Mammary epithelial cell (primary cell): ENCODE measurements around the gene CCNL1.

ENCODE experiments used
- EZH2 ChIP-seq: IDR thresholded peaks from 2 replicates; pipeline ENCODE4 v1.6.1; 2012; ENCODE audit warnings: low read length, inconsistent platforms, borderline replicate concordance
- TF ChIP-seq, protein P1 (sequence below), 2 donors: IDR thresholded peaks in 1 of 2; conservative IDR thresholded peaks in 1 of 2; 2 replicates each; pipeline ENCODE4 v1.5.1; 2011 to 2012; ENCODE audit warnings: inconsistent platforms in 2 of 2, low read length in 2 of 2, mild to moderate bottlenecking in 2 of 2, control low read depth in 1 of 2, low read depth in 1 of 2; ENCODE audit not compliant: insufficient read depth in 1 of 2; ENCODE audit errors: extremely low read depth in 1 of 2

DNA sequence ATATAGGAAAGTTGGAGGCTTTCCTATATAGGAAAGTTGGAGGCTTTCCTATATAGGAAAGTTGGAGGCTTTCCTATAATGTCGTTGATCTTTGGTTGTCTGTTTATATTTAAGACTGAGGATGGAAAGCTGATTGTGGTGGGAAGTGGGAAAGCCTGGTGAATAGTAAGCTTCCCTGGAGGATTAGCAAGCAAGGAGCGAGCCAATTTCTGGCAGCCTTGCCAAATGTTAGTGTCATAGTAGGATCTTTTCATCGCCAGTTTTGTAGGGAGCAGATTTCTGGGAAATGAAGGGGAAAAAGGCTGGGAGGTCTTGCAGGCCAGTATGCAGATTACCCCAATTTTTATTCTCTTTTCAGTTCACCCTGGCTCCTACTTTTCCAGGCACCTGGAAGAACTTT is 39.9 kb upstream of the CCNL1 start:
- TF ChIP-seq, protein P1, sequence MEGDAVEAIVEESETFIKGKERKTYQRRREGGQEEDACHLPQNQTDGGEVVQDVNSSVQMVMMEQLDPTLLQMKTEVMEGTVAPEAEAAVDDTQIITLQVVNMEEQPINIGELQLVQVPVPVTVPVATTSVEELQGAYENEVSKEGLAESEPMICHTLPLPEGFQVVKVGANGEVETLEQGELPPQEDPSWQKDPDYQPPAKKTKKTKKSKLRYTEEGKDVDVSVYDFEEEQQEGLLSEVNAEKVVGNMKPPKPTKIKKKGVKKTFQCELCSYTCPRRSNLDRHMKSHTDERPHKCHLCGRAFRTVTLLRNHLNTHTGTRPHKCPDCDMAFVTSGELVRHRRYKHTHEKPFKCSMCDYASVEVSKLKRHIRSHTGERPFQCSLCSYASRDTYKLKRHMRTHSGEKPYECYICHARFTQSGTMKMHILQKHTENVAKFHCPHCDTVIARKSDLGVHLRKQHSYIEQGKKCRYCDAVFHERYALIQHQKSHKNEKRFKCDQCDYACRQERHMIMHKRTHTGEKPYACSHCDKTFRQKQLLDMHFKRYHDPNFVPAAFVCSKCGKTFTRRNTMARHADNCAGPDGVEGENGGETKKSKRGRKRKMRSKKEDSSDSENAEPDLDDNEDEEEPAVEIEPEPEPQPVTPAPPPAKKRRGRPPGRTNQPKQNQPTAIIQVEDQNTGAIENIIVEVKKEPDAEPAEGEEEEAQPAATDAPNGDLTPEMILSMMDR (conservative IDR thresholded peaks at IDR 0.05 in 1 of 2, IDR thresholded peaks at IDR 0.05 in 1 of 2; ENCODE audit: extremely low read depth in 1 of 2, insufficient read depth in 1 of 2, low read depth in 1 of 2, low read length in 2 of 2), result no peak
- no peak for TF ChIP-seq EZH2
